K562 (cell line): ENCODE data around the gene FABP2.
"Not testable (repeated sequence)": the region's sequence is repeated elsewhere in the genome, so short reads cannot be mapped to it uniquely, and the experiment has no call there.

Experiments
- BCLAF1 ChIP-seq, 2 experiments: fragments of 450-650 bp in 1 of 2; IDR thresholded peaks; 2 replicates each; pipeline ENCODE4 v1.6.1; 2011 to 2017; ENCODE audit warnings: low read depth in 2 of 2, antibody characterized with exemption in 1 of 2, borderline replicate concordance in 1 of 2, low read length in 1 of 2, mild to moderate bottlenecking in 1 of 2, mixed read lengths in 1 of 2; ENCODE audit not compliant: control insufficient read depth in 1 of 2
- CTCF ChIP-seq, 3 experiments: IDR thresholded peaks in 2 of 3; conservative IDR thresholded peaks in 1 of 3; 2 replicates each; pipeline ENCODE4 v1.5.1; 2011 to 2012; ENCODE audit warnings: low read length in 3 of 3, mild to moderate bottlenecking in 3 of 3, control low read depth in 2 of 3, improper control_type of control experiment in 1 of 3, inconsistent platforms in 1 of 3, low read depth in 1 of 3, mixed read lengths in 1 of 3, moderate library complexity in 1 of 3; ENCODE audit not compliant: insufficient read depth in 2 of 3
- JUNB ChIP-seq: fragments of 450-650 bp; formaldehyde crosslinking; conservative IDR thresholded peaks from 2 replicates; pipeline ENCODE4 v1.4.0; 2020; ENCODE audit warnings: mild to moderate bottlenecking
- ZBTB17 ChIP-seq: fragments of 450-650 bp; formaldehyde crosslinking; IDR thresholded peaks from 2 replicates; pipeline ENCODE4 v1.4.0; 2020; ENCODE audit warnings: mild to moderate bottlenecking
- ZNF407 ChIP-seq: fragments of 450-650 bp; IDR thresholded peaks from 2 replicates; pipeline ENCODE4 v1.6.1; 2016; ENCODE audit warnings: low read depth
- ZNF512 ChIP-seq: IDR thresholded peaks from 2 replicates; pipeline ENCODE4 v1.6.1; 2016; ENCODE audit warnings: missing genetic modification characterization, missing compliant biosample characterization

GRCh38 chr4:119279945-119280344 is 42.0 kb downstream of the FABP2 start:
- not testable (repeated sequence) for TF ChIP-seq CTCF (IDR thresholded peaks at IDR 0.05 in 2 of 3, conservative IDR thresholded peaks at IDR 0.05 in 1 of 3; ENCODE audit: insufficient read depth in 2 of 3, low read depth in 1 of 3, low read length in 3 of 3); ZBTB17 (CRISPR knock-in tag); ZNF407; ZNF512 (tag); BCLAF1 (IDR thresholded peaks at IDR 0.05; ENCODE audit: borderline replicate concordance in 1 of 2, control insufficient read depth in 1 of 2, low read depth in 2 of 2, low read length in 1 of 2); JUNB (CRISPR knock-in tag)
